ENCODE results near the gene FEN1.

Gene FEN1

GRCh38 chr11:61776561-61777075 is 16.1 kb upstream of the FEN1 start:
- DNase-seq: peak; percentile 87

- peak; percentile 65 for DNase-seq
These were observed 15.2 kb upstream of the FEN1 start for GRCh38 chr11:61777234-61778090.

- no peak for DNase-seq
These were observed 14.3 kb upstream of the FEN1 start for GRCh38 chr11:61778357-61778886.

DNA sequence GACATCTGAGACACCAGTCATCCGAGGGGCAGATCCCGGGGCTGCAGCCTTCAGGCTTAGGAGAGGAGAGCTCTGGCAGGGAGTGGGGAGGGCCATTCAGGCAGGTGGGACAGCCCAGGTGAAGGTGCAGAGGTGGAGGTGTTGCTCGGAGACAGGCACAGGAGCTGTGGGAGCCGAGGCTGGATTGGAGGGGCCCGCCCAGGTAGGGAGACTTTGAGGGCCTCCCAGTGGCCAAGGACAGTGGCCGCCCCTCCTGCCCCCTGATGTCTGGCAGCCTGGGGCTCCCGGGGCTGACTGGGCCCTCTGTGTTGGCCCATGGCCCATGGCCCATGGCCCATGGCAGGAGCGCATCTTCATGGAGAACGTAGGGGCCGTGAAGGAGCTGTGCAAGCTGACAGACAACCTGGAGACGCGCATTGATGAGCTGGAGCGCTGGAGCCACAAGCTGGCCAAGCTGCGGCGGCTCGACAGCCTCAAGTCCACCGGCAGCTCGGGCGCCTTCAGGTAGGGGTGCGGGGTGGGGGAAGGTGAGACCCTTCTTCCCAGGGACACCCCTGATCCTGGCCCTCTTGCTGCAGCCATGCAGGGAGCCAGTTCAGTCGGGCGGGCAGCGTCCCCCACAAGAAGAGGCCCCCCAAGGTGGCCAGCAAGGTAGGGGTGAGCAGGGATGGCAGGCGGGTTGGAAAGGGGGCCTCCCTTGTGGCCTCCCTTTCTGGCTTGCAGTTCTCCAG is 13.6 kb upstream of the FEN1 start:
- DNase-seq: no peak

GRCh38 chr11:61779666-61780525 is 12.8 kb upstream of the FEN1 start:
- no peak for DNase-seq

DNA sequence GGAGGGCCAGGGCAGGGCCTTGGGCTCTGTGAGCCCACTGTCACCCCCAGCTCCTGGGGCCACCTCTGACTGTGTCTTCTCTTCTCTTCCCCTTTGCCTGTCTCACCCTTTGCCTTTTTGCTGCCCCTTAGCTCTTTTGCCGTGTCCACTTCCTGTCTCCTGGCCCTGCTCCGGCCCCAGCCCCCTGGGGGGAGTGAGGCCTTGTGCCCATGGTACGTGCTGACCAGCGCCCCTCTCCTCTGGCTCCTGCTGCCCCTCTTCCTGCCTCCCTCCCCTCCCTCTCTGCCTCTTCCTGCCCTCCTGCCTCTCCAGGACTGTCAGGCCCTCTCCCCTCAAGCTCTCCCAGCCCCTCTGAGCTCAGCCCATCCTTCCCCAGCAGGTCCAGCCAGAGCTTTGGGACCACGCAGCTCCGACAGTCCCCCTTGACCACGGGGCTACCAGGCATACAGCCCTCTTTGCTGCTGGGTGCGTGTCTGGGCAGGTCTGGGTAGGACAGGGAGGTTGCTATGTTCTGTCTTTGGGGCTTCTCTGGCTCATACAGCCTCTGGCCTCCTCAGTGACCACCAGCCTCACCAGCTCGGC is 12.0 kb upstream of the FEN1 start:
- no peak for DNase-seq

DNA sequence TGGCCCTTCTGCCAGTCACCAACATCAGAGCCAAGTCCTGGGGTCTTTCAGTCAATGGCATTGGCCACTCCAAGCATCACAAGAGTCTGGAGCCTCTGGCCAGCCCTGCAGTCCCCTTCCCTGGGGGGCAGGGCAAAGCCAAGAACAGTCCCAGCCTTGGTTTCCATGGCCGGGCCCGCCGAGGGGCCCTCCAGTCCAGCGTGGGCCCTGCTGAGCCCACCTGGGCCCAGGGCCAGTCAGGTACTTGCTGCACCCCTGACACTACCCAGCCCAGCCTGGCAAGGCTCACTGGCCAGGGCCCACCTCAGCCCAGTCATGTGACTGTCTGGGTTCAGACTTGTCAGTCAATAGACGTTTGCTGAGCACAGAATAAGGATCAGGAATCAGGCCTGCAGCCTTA is 11.1 kb upstream of the FEN1 start:
- no peak for DNase-seq

DNA sequence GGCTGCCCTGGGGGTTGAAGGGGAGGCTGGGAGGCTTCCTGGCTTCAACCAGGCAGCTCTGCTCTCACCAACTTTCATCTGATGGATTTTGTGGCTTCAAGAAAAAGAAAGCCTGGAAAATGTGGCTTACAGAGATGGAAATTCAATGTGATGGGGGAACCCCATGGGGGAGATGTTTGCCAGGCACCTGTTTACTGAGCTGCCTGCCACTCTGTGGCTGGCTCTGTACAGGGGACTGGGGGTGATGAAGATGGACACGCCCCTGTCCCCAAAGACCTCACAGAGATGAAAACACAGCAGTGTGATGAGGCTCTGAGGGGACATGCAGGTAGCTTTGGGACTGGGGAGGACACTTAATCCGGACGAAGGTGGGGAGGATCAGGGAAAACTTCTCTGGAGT is 10.4 kb upstream of the FEN1 start:
- DNase-seq: no peak

DNA sequence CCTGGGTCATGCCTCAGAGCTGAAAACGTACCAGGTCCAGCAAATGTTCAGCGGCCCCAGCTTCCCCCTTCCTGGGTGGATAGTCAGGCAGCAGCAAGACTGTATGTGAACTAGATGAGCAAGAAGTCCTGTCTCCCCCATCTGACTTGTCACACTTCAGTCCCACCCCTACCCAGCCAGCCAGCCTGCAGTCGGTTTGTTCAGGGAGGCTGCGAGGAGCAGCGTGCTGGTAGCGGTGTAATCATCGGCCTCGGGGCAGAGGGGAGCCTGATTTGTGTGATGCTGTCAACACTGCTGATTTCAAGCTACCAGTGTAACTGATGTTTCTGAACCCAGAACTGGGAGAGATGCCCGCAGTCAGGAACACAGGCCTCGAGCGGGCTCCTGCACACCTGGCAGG is 9.9 kb upstream of the FEN1 start:
- DNase-seq: no peak

DNA sequence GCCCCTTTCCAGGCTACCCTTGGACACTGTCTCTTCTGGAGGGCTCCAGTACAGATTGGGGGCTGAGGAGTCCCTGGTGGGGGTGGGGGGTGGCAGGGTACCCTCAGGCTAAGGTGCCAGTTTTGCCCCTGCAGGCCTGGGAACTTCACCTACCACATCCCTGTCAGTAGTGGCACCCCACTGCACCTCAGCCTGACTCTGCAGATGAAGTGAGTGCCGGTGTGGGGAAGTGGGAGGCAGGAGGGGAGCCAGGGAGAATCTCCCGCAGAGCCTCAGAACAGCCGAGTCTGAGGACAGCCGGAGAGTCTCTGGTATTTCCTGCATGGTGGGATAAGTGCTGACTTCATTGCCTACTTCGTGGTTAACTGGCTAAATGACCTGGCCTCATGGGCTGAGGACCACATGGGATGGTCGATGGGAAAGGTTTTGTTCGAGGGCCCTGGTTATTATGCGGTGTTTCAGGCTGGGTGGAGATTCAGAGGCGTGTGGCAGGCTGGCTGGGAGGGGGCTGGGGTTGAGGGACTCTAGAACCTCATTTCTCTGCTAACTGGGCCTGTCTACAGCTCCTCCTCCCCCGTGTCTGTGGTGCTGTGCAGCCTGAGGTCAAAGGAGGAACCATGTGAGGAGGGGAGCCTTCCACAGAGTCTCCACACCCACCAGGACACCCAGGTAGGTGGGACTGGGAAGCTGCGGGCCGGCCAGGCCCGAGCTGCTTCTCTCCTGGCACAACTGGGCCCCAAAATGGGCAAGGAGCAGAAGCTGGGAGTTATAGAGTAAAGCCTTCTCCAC is 8.8 kb upstream of the FEN1 start:
- DNase-seq: no peak

- no peak for DNase-seq
These were observed 8.3 kb upstream of the FEN1 start for GRCh38 chr11:61784506-61784805.

DNA sequence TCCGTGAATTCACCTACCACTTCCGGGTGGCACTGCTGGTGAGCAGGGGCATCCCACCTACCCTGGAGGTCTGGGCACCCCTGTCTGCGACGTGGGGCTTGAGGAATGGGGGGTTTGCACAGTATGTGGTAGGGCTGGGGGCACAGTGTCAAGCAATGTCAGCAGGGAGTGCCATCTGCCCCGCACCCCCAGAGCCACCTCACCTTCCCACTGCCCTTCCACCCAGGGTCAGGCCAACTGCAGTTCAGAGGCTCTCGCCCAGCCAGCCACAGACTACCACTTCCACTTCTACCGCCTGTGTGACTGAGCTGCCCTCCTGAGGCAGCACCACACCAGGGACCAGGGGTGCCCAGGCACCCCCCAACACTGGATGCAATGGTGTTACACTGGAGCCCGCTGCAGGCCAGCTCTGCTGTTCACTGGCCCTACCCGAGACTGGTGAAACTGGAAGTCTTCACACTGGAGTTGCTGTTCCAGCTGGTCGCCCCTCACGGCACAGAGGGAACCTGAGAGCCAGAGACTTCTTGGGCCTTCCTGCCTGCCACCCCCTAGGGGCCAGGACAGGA is 6.8 kb upstream of the FEN1 start:
- DNase-seq: no peak

GRCh38 chr11:61787928-61788491 is 4.7 kb upstream of the FEN1 start:
- peak; percentile 78 for DNase-seq

DNA sequence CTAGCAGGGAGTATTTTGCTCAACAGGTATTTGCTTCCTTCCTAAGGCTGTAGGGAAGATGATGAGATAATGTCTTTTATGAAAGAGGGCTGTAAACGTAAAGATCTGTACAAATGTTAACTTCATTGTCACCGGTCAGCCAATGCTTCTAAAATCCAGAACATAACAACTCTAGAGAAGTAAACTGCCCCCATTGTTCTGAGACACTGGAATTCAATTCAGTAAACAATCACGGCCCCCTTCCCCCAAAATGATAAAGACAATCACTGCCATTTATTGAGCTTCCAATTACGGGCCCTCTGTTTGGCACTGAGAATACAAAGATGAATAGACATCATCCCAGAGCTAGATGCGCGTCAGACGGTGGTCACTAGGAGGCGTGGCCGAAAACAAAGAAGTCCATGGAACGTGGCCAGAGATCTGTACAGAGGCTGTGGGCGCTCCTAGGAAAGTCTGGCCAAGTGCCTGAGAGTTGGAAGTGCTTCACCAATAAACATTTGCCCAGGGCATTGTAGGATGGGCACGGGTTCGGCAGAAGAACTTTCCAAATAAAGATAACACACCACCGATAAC is 888 bp upstream of the FEN1 start:
- peak; percentile 89 for DNase-seq

- DNase-seq: peak; percentile 51
These were observed 545 bp downstream of the FEN1 start for GRCh38 chr11:61793083-61793828.

DNA sequence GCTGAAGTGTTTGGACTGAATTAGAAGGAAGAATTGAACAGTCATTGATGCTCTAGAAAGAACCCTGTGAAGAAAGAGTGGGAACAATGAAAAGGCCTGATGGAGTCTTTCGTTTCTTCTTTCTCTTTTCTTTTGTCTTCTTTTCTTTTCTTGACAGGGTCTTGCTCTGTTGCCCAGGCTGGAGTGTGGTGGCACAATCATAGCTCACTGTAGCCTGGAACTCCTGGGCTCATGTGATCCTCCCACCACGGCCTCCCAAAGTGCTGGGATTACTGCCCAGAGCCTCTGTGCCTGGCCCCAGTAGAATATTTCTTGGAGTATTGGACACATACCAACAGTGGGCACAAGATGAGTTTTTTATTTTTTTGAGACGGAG is 1.1 kb downstream of the FEN1 start:
- no peak for DNase-seq

DNA sequence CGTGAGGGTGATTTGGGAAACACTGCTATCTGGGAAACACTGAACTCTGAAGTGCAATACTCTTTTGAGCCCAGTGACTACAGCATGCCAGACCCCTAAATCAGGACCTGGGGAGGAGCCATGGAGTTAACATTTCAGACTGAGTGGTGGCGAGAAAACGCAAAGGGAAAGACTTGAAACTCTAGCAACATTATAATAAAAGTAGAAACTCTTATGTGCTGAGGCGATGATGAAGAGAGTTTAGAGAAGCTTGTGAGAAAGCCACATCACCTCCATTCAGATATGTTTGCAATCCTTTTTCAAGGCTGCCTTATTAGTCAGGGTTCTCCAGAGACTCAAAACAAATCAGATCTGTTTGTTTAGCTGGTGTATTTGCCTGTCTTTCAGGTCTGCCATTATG is 1.9 kb downstream of the FEN1 start:
- no peak for DNase-seq

- DNase-seq: no peak
These were observed 2.7 kb downstream of the FEN1 start for GRCh38 chr11:61795459-61795858.

DNA sequence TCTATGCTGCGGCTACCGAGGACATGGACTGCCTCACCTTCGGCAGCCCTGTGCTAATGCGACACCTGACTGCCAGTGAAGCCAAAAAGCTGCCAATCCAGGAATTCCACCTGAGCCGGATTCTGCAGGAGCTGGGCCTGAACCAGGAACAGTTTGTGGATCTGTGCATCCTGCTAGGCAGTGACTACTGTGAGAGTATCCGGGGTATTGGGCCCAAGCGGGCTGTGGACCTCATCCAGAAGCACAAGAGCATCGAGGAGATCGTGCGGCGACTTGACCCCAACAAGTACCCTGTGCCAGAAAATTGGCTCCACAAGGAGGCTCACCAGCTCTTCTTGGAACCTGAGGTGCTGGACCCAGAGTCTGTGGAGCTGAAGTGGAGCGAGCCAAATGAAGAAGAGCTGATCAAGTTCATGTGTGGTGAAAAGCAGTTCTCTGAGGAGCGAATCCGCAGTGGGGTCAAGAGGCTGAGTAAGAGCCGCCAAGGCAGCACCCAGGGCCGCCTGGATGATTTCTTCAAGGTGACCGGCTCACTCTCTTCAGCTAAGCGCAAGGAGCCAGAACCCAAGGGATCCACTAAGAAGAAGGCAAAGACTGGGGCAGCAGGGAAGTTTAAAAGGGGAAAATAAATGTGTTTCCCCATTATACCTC is 3.3 kb downstream of the FEN1 start:
- no peak for DNase-seq
